Measurements from ENCODE around the gene ARHGAP26. TPM values are rescaled to one million over a fixed set of nuclear protein-coding genes. Genes with fewer than 3 reads are reported as not detected.

ARHGAP26 gene
- total RNA-seq, 1 donor, result 1.7 TPM

DNA sequence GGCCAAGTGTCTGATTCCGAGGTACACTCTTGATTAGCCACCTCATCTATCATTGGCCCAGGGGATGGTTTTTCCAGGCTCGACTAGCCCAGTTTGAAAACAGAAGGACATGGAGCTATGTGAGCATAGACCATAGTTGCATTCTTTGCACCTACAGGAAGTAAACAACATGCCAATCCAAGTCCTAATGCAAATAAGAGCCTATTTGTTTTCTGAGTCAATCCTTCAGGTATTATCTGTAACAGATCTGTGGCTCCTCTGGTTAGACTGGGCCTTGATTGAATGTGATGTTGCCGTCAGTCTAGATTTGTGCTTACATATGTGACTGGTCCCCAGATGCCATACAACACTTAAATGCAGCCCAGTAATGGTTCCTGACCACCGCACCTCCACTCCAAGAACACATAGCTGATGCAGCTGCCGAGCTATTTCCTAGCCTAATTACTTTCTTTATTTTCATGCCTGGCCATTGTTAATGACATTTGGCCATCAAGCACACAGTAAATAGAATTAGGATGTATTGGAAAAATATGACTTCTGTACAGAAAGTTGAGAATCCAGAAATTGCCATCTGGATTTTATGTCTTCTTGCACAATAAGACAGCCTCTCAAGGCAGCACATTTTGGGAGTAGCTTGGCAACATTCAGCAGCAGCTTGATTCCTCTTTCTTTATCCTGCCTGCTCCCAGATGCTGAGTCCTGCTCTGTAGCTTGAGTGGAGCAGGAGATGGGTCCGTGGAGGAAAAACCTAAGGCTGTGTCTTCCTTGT lies 29.5 kb upstream of the ARHGAP26 start:
- TF ChIP-seq, protein P1, sequence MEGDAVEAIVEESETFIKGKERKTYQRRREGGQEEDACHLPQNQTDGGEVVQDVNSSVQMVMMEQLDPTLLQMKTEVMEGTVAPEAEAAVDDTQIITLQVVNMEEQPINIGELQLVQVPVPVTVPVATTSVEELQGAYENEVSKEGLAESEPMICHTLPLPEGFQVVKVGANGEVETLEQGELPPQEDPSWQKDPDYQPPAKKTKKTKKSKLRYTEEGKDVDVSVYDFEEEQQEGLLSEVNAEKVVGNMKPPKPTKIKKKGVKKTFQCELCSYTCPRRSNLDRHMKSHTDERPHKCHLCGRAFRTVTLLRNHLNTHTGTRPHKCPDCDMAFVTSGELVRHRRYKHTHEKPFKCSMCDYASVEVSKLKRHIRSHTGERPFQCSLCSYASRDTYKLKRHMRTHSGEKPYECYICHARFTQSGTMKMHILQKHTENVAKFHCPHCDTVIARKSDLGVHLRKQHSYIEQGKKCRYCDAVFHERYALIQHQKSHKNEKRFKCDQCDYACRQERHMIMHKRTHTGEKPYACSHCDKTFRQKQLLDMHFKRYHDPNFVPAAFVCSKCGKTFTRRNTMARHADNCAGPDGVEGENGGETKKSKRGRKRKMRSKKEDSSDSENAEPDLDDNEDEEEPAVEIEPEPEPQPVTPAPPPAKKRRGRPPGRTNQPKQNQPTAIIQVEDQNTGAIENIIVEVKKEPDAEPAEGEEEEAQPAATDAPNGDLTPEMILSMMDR (IDR thresholded peaks at IDR 0.05; ENCODE audit: insufficient read depth, low read depth, low read length), result no peak
- no peak overlapping the region for H3K4me3 ChIP-seq (ENCODE audit: low read depth, low read length)
- peak; percentile 82 for DNase-seq (ENCODE audit: low read depth)

DNA sequence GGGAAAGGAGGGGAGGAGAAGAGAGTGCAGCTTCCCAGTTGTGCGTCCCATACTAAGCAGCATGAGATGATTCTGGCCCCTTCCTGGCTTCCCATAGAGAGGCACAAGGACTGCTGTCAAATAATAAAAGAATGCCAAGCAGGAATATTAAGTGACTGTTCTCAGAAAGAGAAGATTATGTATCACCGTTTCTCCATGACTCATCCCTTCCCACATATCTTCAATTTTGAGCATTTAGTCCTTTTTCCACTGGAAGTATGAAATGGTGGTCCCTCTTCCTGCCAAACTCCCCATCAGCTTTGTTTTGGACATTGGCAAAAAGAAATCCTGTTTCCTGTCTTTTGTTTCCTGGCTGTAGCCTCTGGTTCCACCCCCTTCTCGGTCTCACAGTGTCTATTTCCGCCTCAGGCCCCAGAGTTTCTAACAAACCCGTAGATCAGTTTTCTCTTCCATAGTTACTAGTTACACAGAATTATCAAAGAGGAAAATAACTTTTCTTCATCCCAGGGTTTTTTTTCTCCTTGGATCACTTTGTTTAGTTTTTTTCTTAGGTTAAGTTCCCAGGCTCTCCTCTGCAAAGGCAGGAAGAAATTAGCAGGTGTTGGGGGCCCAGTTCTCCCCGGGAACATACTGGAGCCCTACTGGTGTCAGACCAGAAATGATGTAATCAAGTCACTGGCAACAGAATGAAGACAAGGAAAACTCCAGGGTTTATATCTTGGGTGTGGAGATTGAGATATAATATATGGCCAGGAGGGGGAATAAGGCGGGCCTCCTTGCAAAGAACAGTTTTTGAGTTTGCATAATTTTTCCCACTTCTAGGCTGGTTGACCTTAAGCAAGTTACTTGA lies 26.4 kb upstream of the ARHGAP26 start:
- no peak for DNase-seq (ENCODE audit: low read depth)
- TF ChIP-seq, protein P1 (IDR thresholded peaks at IDR 0.05; ENCODE audit: insufficient read depth, low read depth, low read length), result no peak
- no peak overlapping the region for H3K4me3 ChIP-seq (ENCODE audit: low read depth, low read length)

DNA sequence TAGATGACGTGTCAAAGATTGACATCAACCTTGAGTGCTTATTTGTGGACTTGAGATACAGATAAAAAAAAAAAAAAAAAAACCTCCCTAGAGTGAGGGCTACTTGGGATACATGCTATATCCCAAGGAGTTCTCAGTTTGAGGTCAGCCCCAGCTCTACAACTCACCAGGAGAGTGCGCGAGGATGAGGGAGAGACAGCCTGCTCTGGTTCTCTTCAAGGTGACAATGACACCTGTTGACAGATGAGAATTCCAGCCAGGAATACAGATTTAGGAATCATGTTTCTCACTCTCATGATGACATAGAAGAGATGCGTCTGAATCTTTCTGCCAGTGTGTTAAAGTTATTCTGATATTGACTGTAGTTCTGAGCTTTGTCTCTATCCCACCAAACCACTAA lies 24.9 kb upstream of the ARHGAP26 start:
- DNase-seq (ENCODE audit: low read depth), result no peak
- no peak overlapping the region for H3K4me3 ChIP-seq (ENCODE audit: low read depth, low read length)
- TF ChIP-seq, protein P1 (IDR thresholded peaks at IDR 0.05; ENCODE audit: insufficient read depth, low read depth, low read length), result no peak

DNA sequence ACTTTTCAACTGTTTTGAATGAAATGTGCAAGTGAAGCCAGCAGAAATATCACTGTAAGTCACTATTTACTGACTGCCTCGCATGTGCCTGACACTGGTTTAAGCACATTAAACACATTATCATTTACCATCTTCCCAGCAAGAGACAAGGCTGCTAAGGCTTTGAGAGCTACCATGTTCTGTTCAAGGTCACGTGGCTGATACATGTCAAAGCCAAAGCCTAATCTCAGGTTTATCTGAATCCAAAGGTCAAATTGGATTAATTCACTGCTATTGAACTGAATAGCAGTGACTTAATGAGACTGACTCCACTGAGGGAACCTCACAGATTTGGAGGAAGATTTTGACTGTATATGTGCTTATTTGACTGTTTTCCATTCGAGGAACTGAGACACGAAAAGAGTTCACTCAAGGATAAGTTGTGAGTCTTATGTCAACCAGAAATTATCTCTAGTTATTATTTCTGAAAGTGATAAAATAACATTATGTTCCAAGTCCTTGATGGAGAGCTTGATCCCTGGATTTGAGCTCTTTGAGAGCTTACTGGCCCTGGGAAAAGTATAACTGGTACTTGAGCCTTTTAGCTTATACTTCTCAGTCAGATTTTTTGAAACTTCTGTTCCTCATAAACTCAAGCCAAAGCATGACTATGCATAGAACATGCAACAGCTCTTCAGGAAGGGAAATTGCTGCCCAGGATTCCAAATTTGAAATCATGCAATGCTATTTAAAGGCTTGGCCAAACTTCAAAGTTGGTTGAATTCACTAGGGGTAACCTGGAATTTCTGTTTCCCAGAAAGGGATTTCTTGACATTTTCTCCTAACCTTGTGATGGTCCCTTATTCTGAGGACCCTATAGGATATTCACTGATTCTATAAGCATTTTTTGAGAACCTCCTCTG lies 23.4 kb upstream of the ARHGAP26 start:
- TF ChIP-seq, protein P1 (IDR thresholded peaks at IDR 0.05; ENCODE audit: insufficient read depth, low read depth, low read length), result no peak
- H3K4me3 ChIP-seq (ENCODE audit: low read depth, low read length), result no peak overlapping the region
- no peak for DNase-seq (ENCODE audit: low read depth)

DNA sequence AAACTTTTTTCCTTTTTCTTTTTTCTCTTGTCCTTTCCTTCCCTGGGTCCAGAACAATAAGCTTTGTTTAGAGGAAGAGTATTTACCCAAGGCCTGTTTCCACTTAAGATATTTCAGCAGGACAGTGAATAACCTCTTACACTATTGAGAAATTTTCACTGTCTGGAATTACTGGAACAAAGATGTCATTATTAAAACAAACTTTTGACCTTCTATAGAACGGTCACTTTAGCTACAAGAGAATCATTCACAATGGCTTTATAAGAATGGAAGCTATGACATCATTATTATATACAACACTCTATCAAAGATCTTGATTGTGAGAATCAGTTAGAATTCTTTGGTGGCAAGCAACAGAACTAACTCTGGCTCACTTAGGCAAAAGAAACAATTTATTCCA lies 22.0 kb upstream of the ARHGAP26 start:
- H3K4me3 ChIP-seq (ENCODE audit: low read depth, low read length), result no peak overlapping the region
- DNase-seq (ENCODE audit: low read depth), result no peak
- TF ChIP-seq, protein P1 (IDR thresholded peaks at IDR 0.05; ENCODE audit: insufficient read depth, low read depth, low read length), result no peak

DNA sequence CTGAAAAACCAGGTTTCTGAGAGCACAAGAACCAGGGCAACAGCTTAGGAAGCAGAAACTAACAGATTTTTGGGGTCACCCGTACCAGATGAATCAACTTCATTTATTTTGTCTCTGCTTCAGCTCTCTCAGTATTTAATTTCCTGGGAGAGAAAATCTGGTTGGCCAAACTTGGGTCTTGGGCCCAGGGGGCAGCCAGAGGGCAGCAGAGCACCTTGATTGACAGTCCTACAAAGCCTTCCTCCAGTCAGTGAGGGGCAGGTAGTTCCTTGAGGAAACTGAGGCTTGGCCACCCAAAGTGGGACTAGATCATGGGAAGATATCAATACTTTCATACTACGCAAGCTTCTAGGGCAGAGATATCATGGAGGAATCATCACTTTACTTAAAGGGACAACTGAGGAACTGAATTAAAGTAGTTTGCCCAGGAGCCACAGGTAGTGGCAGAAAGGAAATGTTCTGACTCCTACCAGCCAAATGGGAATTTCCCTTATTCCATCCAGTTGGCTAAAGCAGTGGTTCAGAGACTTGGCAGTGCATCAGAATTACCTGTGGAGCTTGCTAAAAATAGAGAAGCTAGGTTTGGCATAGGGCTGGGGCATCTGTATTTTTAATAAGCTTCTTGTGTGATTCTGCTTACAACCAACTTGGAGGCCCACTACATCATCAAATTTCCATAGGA lies 21.5 kb upstream of the ARHGAP26 start:
- no peak for DNase-seq (ENCODE audit: low read depth)
- TF ChIP-seq, protein P1 (IDR thresholded peaks at IDR 0.05; ENCODE audit: insufficient read depth, low read depth, low read length), result peak; percentile 38
- no peak overlapping the region for H3K4me3 ChIP-seq (ENCODE audit: low read depth, low read length)
